H9 (cell line): ENCODE data around the gene PTPRB. TPM values are rescaled to one million over a fixed set of nuclear protein-coding genes. Genes with fewer than 3 reads are reported as not detected.

ENCODE experiments used
- DNase-seq: peaks from one replicate; pipeline ENCODE4 v3.0.0-alpha.2; 2017
- H2AFZ ChIP-seq: one replicate; pipeline ENCODE4 v1.6.1; 2013; ENCODE audit warnings: mild to moderate bottlenecking, low read length, control low read depth, moderate library complexity
- H2AK5ac ChIP-seq: 2 replicates; pipeline ENCODE4 v1.6.1; 2013; ENCODE audit warnings: low read length, control low read depth, mixed read lengths; ENCODE audit not compliant: insufficient read length
- H2BK120ac ChIP-seq: one replicate; pipeline ENCODE4 v1.6.1; 2013; ENCODE audit warnings: low read depth, mild to moderate bottlenecking, low read length, control low read depth, inconsistent platforms; ENCODE audit not compliant: poor library complexity, severe bottlenecking
- H2BK12ac ChIP-seq: 2 replicates; pipeline ENCODE4 v1.6.1; 2013; ENCODE audit warnings: low read length, control low read depth, mixed read lengths, low read depth; ENCODE audit not compliant: insufficient read length
- H2BK15ac ChIP-seq: 2 replicates; pipeline ENCODE4 v1.6.1; 2013; ENCODE audit warnings: low read depth, low read length, control low read depth
- H2BK20ac ChIP-seq: one replicate; pipeline ENCODE4 v1.6.1; 2013; ENCODE audit warnings: low read depth, mild to moderate bottlenecking, low read length, control low read depth, inconsistent platforms; ENCODE audit not compliant: poor library complexity, severe bottlenecking
- H2BK5ac ChIP-seq: 2 replicates; pipeline ENCODE4 v1.6.1; 2013; ENCODE audit warnings: low read length, control low read depth, mixed read lengths; ENCODE audit not compliant: insufficient read length
- H3K14ac ChIP-seq: 2 replicates; pipeline ENCODE4 v1.6.1; 2013; ENCODE audit warnings: low read length, control low read depth; ENCODE audit not compliant: insufficient read depth
- H3K18ac ChIP-seq: 2 replicates; pipeline ENCODE4 v1.6.1; 2013; ENCODE audit warnings: low read depth, mild to moderate bottlenecking, mixed read lengths, low read length, control low read depth; ENCODE audit not compliant: insufficient read length
- H3K23ac ChIP-seq: 2 replicates; pipeline ENCODE4 v1.6.1; 2013; ENCODE audit warnings: low read length, control low read depth, mixed read lengths, low read depth; ENCODE audit not compliant: insufficient read length
- H3K23me2 ChIP-seq: 2 replicates; pipeline ENCODE4 v1.6.1; 2013; ENCODE audit warnings: low read depth, mild to moderate bottlenecking, mixed read lengths, low read length, control low read depth; ENCODE audit not compliant: insufficient read length, poor library complexity, severe bottlenecking
- H3K27ac ChIP-seq: 2 replicates; pipeline ENCODE4 v1.5.1; 2013; ENCODE audit warnings: low read length, control low read depth, mixed read lengths, low read depth; ENCODE audit not compliant: insufficient read length
- H3K27me3 ChIP-seq: 2 replicates; pipeline ENCODE4 v1.6.1; 2013; ENCODE audit warnings: low read length, control low read depth, inconsistent platforms; ENCODE audit not compliant: insufficient read depth
- H3K4ac ChIP-seq: 2 replicates; pipeline ENCODE4 v1.6.1; 2013; ENCODE audit warnings: low read depth, mild to moderate bottlenecking, control low read depth, inconsistent platforms, low read length, moderate library complexity
- H3K4me1 ChIP-seq: 2 replicates; pipeline ENCODE4 v1.6.1; 2013; ENCODE audit warnings: low read length, control low read depth, inconsistent platforms; ENCODE audit not compliant: insufficient read depth
- H3K4me2 ChIP-seq: 2 replicates; pipeline ENCODE4 v1.6.1; 2013; ENCODE audit warnings: low read length, control low read depth, mixed read lengths; ENCODE audit not compliant: insufficient read length, insufficient read depth
- H3K56ac ChIP-seq: 2 replicates; pipeline ENCODE4 v1.6.1; 2013; ENCODE audit warnings: low read depth, mild to moderate bottlenecking, mixed read lengths, low read length, control low read depth; ENCODE audit not compliant: insufficient read length
- H3K79me1 ChIP-seq: 2 replicates; pipeline ENCODE4 v1.6.1; 2013; ENCODE audit warnings: low read depth, mild to moderate bottlenecking, moderate library complexity, low read length, control low read depth, inconsistent platforms; ENCODE audit not compliant: insufficient read depth, poor library complexity, severe bottlenecking
- H3K79me2 ChIP-seq: 2 replicates; pipeline ENCODE4 v1.6.1; 2013; ENCODE audit warnings: low read length, control low read depth, inconsistent platforms; ENCODE audit not compliant: insufficient read depth
- H3K9ac ChIP-seq: 2 replicates; pipeline ENCODE4 v1.6.1; 2013; ENCODE audit warnings: low read length, control low read depth, mixed read lengths; ENCODE audit not compliant: insufficient read length; ENCODE audit errors: extremely low read depth
- H3K9me3 ChIP-seq: one replicate; pipeline ENCODE4 v1.6.1; 2013; ENCODE audit warnings: low read depth, low read length, inconsistent platforms; ENCODE audit not compliant: control insufficient read depth
- H3T11ph ChIP-seq: one replicate; pipeline ENCODE4 v1.6.1; 2013; ENCODE audit warnings: mild to moderate bottlenecking, low read length, control low read depth, inconsistent platforms
- H4K20me1 ChIP-seq: one replicate; pipeline ENCODE4 v1.6.1; 2013; ENCODE audit not compliant: control insufficient read depth, insufficient read length, insufficient read depth
- H4K5ac ChIP-seq: 2 replicates; pipeline ENCODE4 v1.6.1; 2013; ENCODE audit warnings: low read depth, mild to moderate bottlenecking, mixed read lengths, low read length, control low read depth; ENCODE audit not compliant: insufficient read length
- H4K8ac ChIP-seq: replicated peaks from 2 replicates; pipeline ENCODE4 v1.6.1; 2013; ENCODE audit warnings: low read length, control low read depth, mixed read lengths, low read depth; ENCODE audit not compliant: insufficient read length
- H4K91ac ChIP-seq: 2 replicates; pipeline ENCODE4 v1.6.1; 2013; ENCODE audit warnings: low read depth, mild to moderate bottlenecking, moderate library complexity, mixed read lengths, low read length, control low read depth; ENCODE audit not compliant: insufficient read length
- H3K27ac Mint-ChIP-seq, 3 experiments: 2 replicates in 2 of 3; 3 replicates in 1 of 3; pipeline ENCODE4 v1.8.0; 2020 to 2021; ENCODE audit warnings: mixed read lengths in 3 of 3, mild to moderate bottlenecking in 1 of 3, moderate library complexity in 1 of 3
- H3K27me3 Mint-ChIP-seq: 2 replicates; pipeline ENCODE4 v1.8.0; 2021; ENCODE audit warnings: low read depth, mild to moderate bottlenecking, moderate library complexity, mixed read lengths
- H3K36me3 Mint-ChIP-seq, 3 experiments: 2 replicates in 2 of 3; 3 replicates in 1 of 3; pipeline ENCODE4 v1.8.0; 2020 to 2021; ENCODE audit warnings: low read depth in 3 of 3, mixed read lengths in 3 of 3; ENCODE audit not compliant: insufficient read depth in 1 of 3
- H3K4me1 Mint-ChIP-seq, 2 experiments: 2 replicates each; pipeline ENCODE4 v1.8.0; 2020; ENCODE audit warnings: mixed read lengths in 2 of 2
- H3K4me3 Mint-ChIP-seq, 2 experiments: 2 replicates in 1 of 2; 3 replicates in 1 of 2; pipeline ENCODE4 v1.8.0; 2020 to 2021; ENCODE audit warnings: mild to moderate bottlenecking in 2 of 2, mixed read lengths in 2 of 2, moderate library complexity in 1 of 2
- H3K9me3 Mint-ChIP-seq, 2 experiments: 2 replicates in 1 of 2; 3 replicates in 1 of 2; pipeline ENCODE4 v1.8.0; 2020; ENCODE audit warnings: mild to moderate bottlenecking in 2 of 2, mixed read lengths in 2 of 2, moderate library complexity in 1 of 2
- CTCF ChIP-seq: fragments of 200-600 bp; sonication (generic); conservative IDR thresholded peaks from 3 replicates; pipeline ENCODE4 v1.8.0; 2021; ENCODE audit warnings: antibody characterized with exemption, mild to moderate bottlenecking
- WGBS: extraction: QIAGEN DNeasy Blood & Tissue Kit; methylation state at CpG from one replicate; pipeline ENCODE4 v1.1.7; 2013; ENCODE audit warnings: missing lambda C conversion rate, low lambda C conversion rate, mixed read lengths; ENCODE audit not compliant: insufficient read length; ENCODE audit errors: extremely low coverage; 5-methylcytosine and 5-hydroxymethylcytosine counted together
- total RNA-seq: library from RNA; stranded (reverse); gene quantifications from 2 replicates; pipeline ENCODE4 v1.2.1, GENCODE V29; 2021

Gene PTPRB
- total RNA-seq, 1 experiment from 2014 or later, result 1.4 TPM

DNA sequence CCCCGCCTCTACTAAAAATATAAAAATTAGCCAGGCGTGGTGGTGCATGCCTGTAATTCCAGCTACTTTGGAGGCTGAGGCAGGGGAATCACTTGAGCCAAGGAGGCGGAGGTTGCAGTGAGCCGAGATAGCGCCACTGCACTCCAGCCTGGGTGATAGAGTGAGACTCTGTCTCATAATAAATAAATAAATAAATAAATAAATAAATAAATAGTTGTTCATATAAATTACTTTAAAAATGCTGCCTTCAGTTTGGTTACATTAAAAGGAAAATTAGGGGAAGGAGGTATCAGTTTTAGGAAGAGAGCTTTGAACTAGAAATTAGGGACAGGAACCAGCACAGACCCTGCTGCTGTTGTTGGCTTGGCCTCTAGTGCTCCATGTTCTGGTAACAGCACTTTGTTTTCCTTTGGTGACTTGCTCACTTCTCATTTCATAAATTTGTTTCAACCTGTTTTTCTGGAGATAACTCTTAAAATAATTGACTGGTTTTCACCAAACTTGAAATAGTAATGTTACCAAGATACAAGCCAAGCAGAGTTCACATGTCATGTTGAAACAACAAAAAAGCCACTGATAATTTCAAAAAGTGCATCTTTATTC, 22.9 kb upstream of the PTPRB start:
- no peak overlapping the region for H3K56ac ChIP-seq
- no peak overlapping the region for H3K9ac ChIP-seq
- H2BK12ac ChIP-seq, result no peak overlapping the region
- Mint-ChIP-seq H3K36me3 (no peaks in the 10 kb centered on the region), H3K27ac (no peak overlapping the region), H3K4me1 (peaks cover 21 to 23% of the 10 kb centered on the region in 2 experiments), H3K27me3 (no peaks in the 10 kb centered on the region), H3K9me3 (no peaks in the 10 kb centered on the region), H3K4me3 (no peak overlapping the region)
- no peak overlapping the region for H3K23ac ChIP-seq
- H3K14ac ChIP-seq, result no peak overlapping the region
- H4K5ac ChIP-seq, result no peak overlapping the region
- peaks cover 10% of the 10 kb centered on the region; the same call in 1 of the 2 replicates for H3K4me1 ChIP-seq
- no peak overlapping the region for H2BK5ac ChIP-seq
- peaks cover 4% of the 10 kb centered on the region for H3K23me2 ChIP-seq
- no peak for DNase-seq
- no peak overlapping the region for H2BK20ac ChIP-seq
- no peak overlapping the region for H3K18ac ChIP-seq
- H4K20me1 ChIP-seq, result no peaks in the 10 kb centered on the region
- no peaks in the 10 kb centered on the region for H3K27me3 ChIP-seq
- no peak overlapping the region for H3K4me2 ChIP-seq
- no peaks in the 10 kb centered on the region for H3K79me2 ChIP-seq
- H2BK15ac ChIP-seq, result no peak overlapping the region
- no CpG with 5 or more reads among the region's 5 CpGs for WGBS
- no peak overlapping the region for H4K91ac ChIP-seq
- no peaks in the 10 kb centered on the region for H3K79me1 ChIP-seq
- no peak overlapping the region for H2BK120ac ChIP-seq
- no peak overlapping the region for H2AFZ ChIP-seq
- no peak overlapping the region for H3K4ac ChIP-seq
- H3T11ph ChIP-seq, result no peak overlapping the region
- H2AK5ac ChIP-seq, result no peak overlapping the region
- H3K27ac ChIP-seq, result no peak overlapping the region
- H3K9me3 ChIP-seq, result no peaks in the 10 kb centered on the region
- no peak overlapping the region for H4K8ac ChIP-seq
- no peak for TF ChIP-seq CTCF
